H9 (cell line): ENCODE results near the gene COASY. TPM values are rescaled to one million over a fixed set of nuclear protein-coding genes. Genes with fewer than 3 reads are reported as not detected.

Experiments used
- DNase-seq: peaks from one replicate; pipeline ENCODE4 v3.0.0-alpha.2; 2017
- H2AFZ ChIP-seq: one replicate; pipeline ENCODE4 v1.6.1; 2013; ENCODE audit warnings: mild to moderate bottlenecking, low read length, control low read depth, moderate library complexity
- H2AK5ac ChIP-seq: 2 replicates; pipeline ENCODE4 v1.6.1; 2013; ENCODE audit warnings: low read length, control low read depth, mixed read lengths; ENCODE audit not compliant: insufficient read length
- H2BK120ac ChIP-seq: one replicate; pipeline ENCODE4 v1.6.1; 2013; ENCODE audit warnings: low read depth, mild to moderate bottlenecking, low read length, control low read depth, inconsistent platforms; ENCODE audit not compliant: poor library complexity, severe bottlenecking
- H2BK12ac ChIP-seq: 2 replicates; pipeline ENCODE4 v1.6.1; 2013; ENCODE audit warnings: low read length, control low read depth, mixed read lengths, low read depth; ENCODE audit not compliant: insufficient read length
- H2BK15ac ChIP-seq: 2 replicates; pipeline ENCODE4 v1.6.1; 2013; ENCODE audit warnings: low read depth, low read length, control low read depth
- H2BK20ac ChIP-seq: one replicate; pipeline ENCODE4 v1.6.1; 2013; ENCODE audit warnings: low read depth, mild to moderate bottlenecking, low read length, control low read depth, inconsistent platforms; ENCODE audit not compliant: poor library complexity, severe bottlenecking
- H2BK5ac ChIP-seq: 2 replicates; pipeline ENCODE4 v1.6.1; 2013; ENCODE audit warnings: low read length, control low read depth, mixed read lengths; ENCODE audit not compliant: insufficient read length
- H3K14ac ChIP-seq: 2 replicates; pipeline ENCODE4 v1.6.1; 2013; ENCODE audit warnings: low read length, control low read depth; ENCODE audit not compliant: insufficient read depth
- H3K18ac ChIP-seq: 2 replicates; pipeline ENCODE4 v1.6.1; 2013; ENCODE audit warnings: low read depth, mild to moderate bottlenecking, mixed read lengths, low read length, control low read depth; ENCODE audit not compliant: insufficient read length
- H3K23ac ChIP-seq: 2 replicates; pipeline ENCODE4 v1.6.1; 2013; ENCODE audit warnings: low read length, control low read depth, mixed read lengths, low read depth; ENCODE audit not compliant: insufficient read length
- H3K23me2 ChIP-seq: 2 replicates; pipeline ENCODE4 v1.6.1; 2013; ENCODE audit warnings: low read depth, mild to moderate bottlenecking, mixed read lengths, low read length, control low read depth; ENCODE audit not compliant: insufficient read length, poor library complexity, severe bottlenecking
- H3K27ac ChIP-seq: 2 replicates; pipeline ENCODE4 v1.5.1; 2013; ENCODE audit warnings: low read length, control low read depth, mixed read lengths, low read depth; ENCODE audit not compliant: insufficient read length
- H3K27me3 ChIP-seq: 2 replicates; pipeline ENCODE4 v1.6.1; 2013; ENCODE audit warnings: low read length, control low read depth, inconsistent platforms; ENCODE audit not compliant: insufficient read depth
- H3K4ac ChIP-seq: 2 replicates; pipeline ENCODE4 v1.6.1; 2013; ENCODE audit warnings: low read depth, mild to moderate bottlenecking, control low read depth, inconsistent platforms, low read length, moderate library complexity
- H3K4me1 ChIP-seq: 2 replicates; pipeline ENCODE4 v1.6.1; 2013; ENCODE audit warnings: low read length, control low read depth, inconsistent platforms; ENCODE audit not compliant: insufficient read depth
- H3K4me2 ChIP-seq: 2 replicates; pipeline ENCODE4 v1.6.1; 2013; ENCODE audit warnings: low read length, control low read depth, mixed read lengths; ENCODE audit not compliant: insufficient read length, insufficient read depth
- H3K56ac ChIP-seq: 2 replicates; pipeline ENCODE4 v1.6.1; 2013; ENCODE audit warnings: low read depth, mild to moderate bottlenecking, mixed read lengths, low read length, control low read depth; ENCODE audit not compliant: insufficient read length
- H3K79me1 ChIP-seq: 2 replicates; pipeline ENCODE4 v1.6.1; 2013; ENCODE audit warnings: low read depth, mild to moderate bottlenecking, moderate library complexity, low read length, control low read depth, inconsistent platforms; ENCODE audit not compliant: insufficient read depth, poor library complexity, severe bottlenecking
- H3K79me2 ChIP-seq: 2 replicates; pipeline ENCODE4 v1.6.1; 2013; ENCODE audit warnings: low read length, control low read depth, inconsistent platforms; ENCODE audit not compliant: insufficient read depth
- H3K9ac ChIP-seq: 2 replicates; pipeline ENCODE4 v1.6.1; 2013; ENCODE audit warnings: low read length, control low read depth, mixed read lengths; ENCODE audit not compliant: insufficient read length; ENCODE audit errors: extremely low read depth
- H3K9me3 ChIP-seq: one replicate; pipeline ENCODE4 v1.6.1; 2013; ENCODE audit warnings: low read depth, low read length, inconsistent platforms; ENCODE audit not compliant: control insufficient read depth
- H3T11ph ChIP-seq: one replicate; pipeline ENCODE4 v1.6.1; 2013; ENCODE audit warnings: mild to moderate bottlenecking, low read length, control low read depth, inconsistent platforms
- H4K20me1 ChIP-seq: one replicate; pipeline ENCODE4 v1.6.1; 2013; ENCODE audit not compliant: control insufficient read depth, insufficient read length, insufficient read depth
- H4K5ac ChIP-seq: 2 replicates; pipeline ENCODE4 v1.6.1; 2013; ENCODE audit warnings: low read depth, mild to moderate bottlenecking, mixed read lengths, low read length, control low read depth; ENCODE audit not compliant: insufficient read length
- H4K8ac ChIP-seq: replicated peaks from 2 replicates; pipeline ENCODE4 v1.6.1; 2013; ENCODE audit warnings: low read length, control low read depth, mixed read lengths, low read depth; ENCODE audit not compliant: insufficient read length
- H4K91ac ChIP-seq: 2 replicates; pipeline ENCODE4 v1.6.1; 2013; ENCODE audit warnings: low read depth, mild to moderate bottlenecking, moderate library complexity, mixed read lengths, low read length, control low read depth; ENCODE audit not compliant: insufficient read length
- H3K27ac Mint-ChIP-seq, 3 experiments: 2 replicates in 2 of 3; 3 replicates in 1 of 3; pipeline ENCODE4 v1.8.0; 2020 to 2021; ENCODE audit warnings: mixed read lengths in 3 of 3, mild to moderate bottlenecking in 1 of 3, moderate library complexity in 1 of 3
- H3K27me3 Mint-ChIP-seq: 2 replicates; pipeline ENCODE4 v1.8.0; 2021; ENCODE audit warnings: low read depth, mild to moderate bottlenecking, moderate library complexity, mixed read lengths
- H3K36me3 Mint-ChIP-seq, 3 experiments: 2 replicates in 2 of 3; 3 replicates in 1 of 3; pipeline ENCODE4 v1.8.0; 2020 to 2021; ENCODE audit warnings: low read depth in 3 of 3, mixed read lengths in 3 of 3; ENCODE audit not compliant: insufficient read depth in 1 of 3
- H3K4me1 Mint-ChIP-seq, 2 experiments: 2 replicates each; pipeline ENCODE4 v1.8.0; 2020; ENCODE audit warnings: mixed read lengths in 2 of 2
- H3K4me3 Mint-ChIP-seq, 2 experiments: 2 replicates in 1 of 2; 3 replicates in 1 of 2; pipeline ENCODE4 v1.8.0; 2020 to 2021; ENCODE audit warnings: mild to moderate bottlenecking in 2 of 2, mixed read lengths in 2 of 2, moderate library complexity in 1 of 2
- H3K9me3 Mint-ChIP-seq, 2 experiments: 2 replicates in 1 of 2; 3 replicates in 1 of 2; pipeline ENCODE4 v1.8.0; 2020; ENCODE audit warnings: mild to moderate bottlenecking in 2 of 2, mixed read lengths in 2 of 2, moderate library complexity in 1 of 2
- CTCF ChIP-seq: fragments of 200-600 bp; sonication (generic); conservative IDR thresholded peaks from 3 replicates; pipeline ENCODE4 v1.8.0; 2021; ENCODE audit warnings: antibody characterized with exemption, mild to moderate bottlenecking
- WGBS: extraction: QIAGEN DNeasy Blood & Tissue Kit; methylation state at CpG from one replicate; pipeline ENCODE4 v1.1.7; 2013; ENCODE audit warnings: missing lambda C conversion rate, low lambda C conversion rate, mixed read lengths; ENCODE audit not compliant: insufficient read length; ENCODE audit errors: extremely low coverage; 5-methylcytosine and 5-hydroxymethylcytosine counted together
- total RNA-seq: library from RNA; stranded (reverse); gene quantifications from 2 replicates; pipeline ENCODE4 v1.2.1, GENCODE V29; 2021

The COASY gene
- total RNA-seq, 1 experiment from 2014 or later, result 84.1 TPM

- no peak overlapping the region for H3K23ac ChIP-seq
- Mint-ChIP-seq H3K4me1 (no peaks in the 10 kb centered on the region), H3K27me3 (no peaks in the 10 kb centered on the region), H3K4me3 (no peak overlapping the region), H3K36me3 (peaks cover 5 to 42% (median 32%) of the 10 kb centered on the region in 3 experiments; a peak in 6 of 7 replicates), H3K9me3 (no peaks in the 10 kb centered on the region), H3K27ac (no peak overlapping the region)
- H3K18ac ChIP-seq, result no peak overlapping the region
- H2AK5ac ChIP-seq, result no peak overlapping the region
- H2BK12ac ChIP-seq, result no peak overlapping the region
- no peaks in the 10 kb centered on the region for H3K4me1 ChIP-seq
- H2BK15ac ChIP-seq, result no peak overlapping the region
- H2AFZ ChIP-seq, result no peak overlapping the region
- H3K79me1 ChIP-seq, result peaks cover 3% of the 10 kb centered on the region
- no peak overlapping the region for H3K27ac ChIP-seq
- no peaks in the 10 kb centered on the region for H3K23me2 ChIP-seq
- no peak overlapping the region for H3K14ac ChIP-seq
- no CpG with 5 or more reads among the region's 2 CpGs for WGBS
- no peak overlapping the region for H3K4me2 ChIP-seq
- no peaks in the 10 kb centered on the region for H4K20me1 ChIP-seq
- H3T11ph ChIP-seq, result no peak overlapping the region
- no peak overlapping the region for H2BK5ac ChIP-seq
- H3K9ac ChIP-seq, result no peak overlapping the region
- no peak for TF ChIP-seq CTCF
- no peaks in the 10 kb centered on the region for H3K9me3 ChIP-seq
- H4K5ac ChIP-seq, result no peak overlapping the region
- H4K91ac ChIP-seq, result no peak overlapping the region
- no peak overlapping the region for H4K8ac ChIP-seq
- no peak overlapping the region for H3K4ac ChIP-seq
- H2BK20ac ChIP-seq, result no peak overlapping the region
- no peaks in the 10 kb centered on the region for H3K79me2 ChIP-seq
- no peak overlapping the region for H3K56ac ChIP-seq
- no peaks in the 10 kb centered on the region for H3K27me3 ChIP-seq
- H2BK120ac ChIP-seq, result no peak overlapping the region
- DNase-seq, result no peak
Observed at GRCh38 chr17:42590886-42591285, 28.9 kb downstream of the COASY start.
